Adrenal gland (tissue), 5 donors: ENCODE data around the gene KIFC3.

Experiments
- CTCF ChIP-seq, 6 experiments: fragments of 450-650 bp in 4 of 6; fragments of 200-600 bp in 2 of 6; sonication (generic) in 1 of 6; IDR thresholded peaks; 1 replicate in 5 of 6; 2 replicates in 1 of 6; pipeline versions ENCODE4 v1.5.1 to v1.8.0; 2016 to 2021; ENCODE audit warnings: antibody characterized with exemption in 6 of 6, mild to moderate bottlenecking in 2 of 6, moderate library complexity in 1 of 6
- POLR2A ChIP-seq, 2 donors: fragments of 450-650 bp; IDR thresholded peaks; one replicate each; pipeline ENCODE4 v1.6.1; 2017; ENCODE audit warnings: antibody characterized with exemption in 2 of 2, mild to moderate bottlenecking in 2 of 2, moderate library complexity in 1 of 2
- donor health status: DM: no; HTN: no; CAD: no.

GRCh38 chr16:57773019-57773418, 29.3 kb downstream of the KIFC3 start:
- no peak for TF ChIP-seq CTCF (IDR thresholded peaks at IDR 0.05)
- no peak for TF ChIP-seq POLR2A (IDR thresholded peaks at IDR 0.05)
